ENCODE results near the gene USP36.

- TF ChIP-seq POLR2A (IDR thresholded peaks at IDR 0.05) = peak in 1 of 2 donors; percentile 75
- no peak for TF ChIP-seq CTCF (IDR thresholded peaks at IDR 0.05)
Observed at GRCh38 chr17:78840530-78840779, 159 bp downstream of the USP36 start.

Measured in adrenal gland (tissue), 5 donors.